Measurements from ENCODE around the gene BCL7B. TPM values are rescaled to one million over a fixed set of nuclear protein-coding genes. Genes with fewer than 3 reads are reported as not detected.
A peak's percentile ranks its signal among the peaks of the same experiment; 100 is the strongest.
"Not testable (repeated sequence)": the region's sequence is repeated elsewhere in the genome, so short reads cannot be mapped to it uniquely, and the experiment has no call there.

Gene BCL7B
- total RNA-seq, 1 experiment from 2014 or later, result 95.4 TPM

- Histone ChIP-seq H3K36me3 (ENCODE audit: control insufficient read depth, insufficient read depth, low read length) (no peaks in the 10 kb centered on the region), H3K27ac (ENCODE audit: low read length) (no peak overlapping the region), H3K27me3 (ENCODE audit: control insufficient read depth, insufficient read depth, low read length) (no peaks in the 10 kb centered on the region), H3K4me1 (ENCODE audit: control insufficient read depth, insufficient read depth, low read length) (peaks cover 4% of the 10 kb centered on the region; the same call in 1 of the 2 replicates), H3K4me3 (ENCODE audit: low read depth in 2 of 2, low read length in 2 of 2) (no peak overlapping the region), H3K9me3 (ENCODE audit: control insufficient read depth, insufficient read depth, low read depth, low read length) (no peaks in the 10 kb centered on the region)
- CTCF ChIA-PET, result no interaction called here
- BruUV-seq (replicated peaks), result no TSS peak
- POLR2A ChIA-PET, result interaction anchor here (0.5 to 0.6 kb wide), 2 partner anchors 8 to 59 kb away, joined by 4 to 6 read pairs; partner anchors contain the start of gene BAZ1B
- ATAC-seq (no peak), DNase-seq (ENCODE audit: low read depth, low spot score) (no peak)
- in situ Hi-C loops (cut with HindIII; ENCODE audit: low pct_unique_long_range_greater_than_20kb, low sequenced_read_pairs) (no loop called here), intact Hi-C loops (cut with micrococcal nuclease; ENCODE audit: unreplicated experiment) (no loop called here)
- TF ChIP-seq POLR2AphosphoS5 (IDR thresholded peaks at IDR 0.05; ENCODE audit: low read depth, low read length) (no peak), CTCF (IDR thresholded peaks at IDR 0.05) (no peak)
These were observed 26.7 kb downstream of the BCL7B start for GRCh38 chr7:73530800-73531199.

GRCh38 chr7:73526896-73527821, 30.3 kb downstream of the BCL7B start:
- Histone ChIP-seq H3K9me3 (ENCODE audit: control insufficient read depth, insufficient read depth, low read depth, low read length) (no peaks in the 10 kb centered on the region), H3K27me3 (ENCODE audit: control insufficient read depth, insufficient read depth, low read length) (no peaks in the 10 kb centered on the region), H3K36me3 (ENCODE audit: control insufficient read depth, insufficient read depth, low read length) (no peaks in the 10 kb centered on the region), H3K27ac (ENCODE audit: low read length) (0 out of 2 replicates have a peak overlapping the region, but pooled peaks have one; percentile 25), H3K4me1 (ENCODE audit: control insufficient read depth, insufficient read depth, low read length) (peaks cover 11% of the 10 kb centered on the region), H3K4me3 (ENCODE audit: low read depth in 2 of 2, low read length in 2 of 2) (no peak overlapping the region)
- in situ Hi-C loops (cut with HindIII; ENCODE audit: low pct_unique_long_range_greater_than_20kb, low sequenced_read_pairs) (no loop called here), intact Hi-C loops (cut with micrococcal nuclease; ENCODE audit: unreplicated experiment) (no loop called here)
- DNase-seq (ENCODE audit: low read depth, low spot score), result no peak
- no TSS peak for BruUV-seq (replicated peaks)
- no peak for ATAC-seq
- ChIA-PET POLR2A (interaction anchor here (0.6 kb wide), 2 partner anchors 10 to 51 kb away, joined by 3 to 9 read pairs; no protein-coding TSS in a partner anchor), CTCF (no interaction called here)
- TF ChIP-seq SIN3A (IDR thresholded peaks at IDR 0.05; ENCODE audit: borderline replicate concordance, insufficient read depth, low read depth, low read length) (no peak), POLR2AphosphoS5 (IDR thresholded peaks at IDR 0.05; ENCODE audit: low read depth, low read length) (no peak), TCF7L2 (IDR thresholded peaks at IDR 0.05; ENCODE audit: low read depth, low read length) (no peak), REST (IDR thresholded peaks at IDR 0.05; ENCODE audit: insufficient read depth in 1 of 2, low read depth in 2 of 2, low read length in 1 of 2) (no peak)

DNA sequence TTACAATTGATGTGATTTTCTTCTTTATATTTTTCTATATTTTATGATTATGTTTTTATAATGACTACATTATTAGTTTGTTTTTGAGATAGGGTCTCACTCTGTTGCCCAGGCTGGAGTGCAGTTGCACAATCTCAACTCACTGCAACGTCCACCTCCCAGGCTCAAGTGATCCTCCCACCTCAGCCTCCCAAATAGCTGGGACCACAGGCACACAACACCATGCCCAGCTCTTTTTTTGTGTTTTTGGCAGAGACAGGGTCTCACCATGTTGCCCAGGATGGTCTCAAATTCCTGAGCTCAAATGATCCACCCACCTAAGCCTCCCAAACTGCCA, 31.4 kb downstream of the BCL7B start:
- DNase-seq (ENCODE audit: low read depth, low spot score); intact Hi-C loops (cut with micrococcal nuclease; ENCODE audit: unreplicated experiment); CTCF ChIA-PET; H3K4me3 ChIP-seq (ENCODE audit: low read depth in 2 of 2, low read length in 2 of 2); H3K9me3 ChIP-seq (ENCODE audit: control insufficient read depth, insufficient read depth, low read depth, low read length); ATAC-seq; in situ Hi-C loops (cut with HindIII; ENCODE audit: low pct_unique_long_range_greater_than_20kb, low sequenced_read_pairs); H3K27me3 ChIP-seq (ENCODE audit: control insufficient read depth, insufficient read depth, low read length); BruUV-seq (replicated peaks); H3K36me3 ChIP-seq (ENCODE audit: control insufficient read depth, insufficient read depth, low read length); H3K27ac ChIP-seq (ENCODE audit: low read length): not testable (repeated sequence)
- peaks cover 11% of the 10 kb centered on the region for H3K4me1 ChIP-seq (ENCODE audit: control insufficient read depth, insufficient read depth, low read length)
- POLR2A ChIA-PET, result interaction anchor here (0.6 kb wide), 1 partner anchor 30 kb away, joined by 3 read pairs; no protein-coding TSS in a partner anchor

Measured in Panc1 (cell line).